Mucosa of descending colon (tissue), 3 donors: Measurements from ENCODE around the gene SRPRA. TPM values are rescaled to one million over a fixed set of nuclear protein-coding genes. Genes with fewer than 3 reads are reported as not detected.
A peak's percentile ranks its signal among the peaks of the same experiment; 100 is the strongest.

Experiments
- ATAC-seq: fragments of 200-7000 bp; cut with Tn5 transposase; one replicate; pipeline ENCODE4 v1.9.1; 2020; ENCODE audit warnings: mild to moderate bottlenecking, moderate library complexity
- DNase-seq, 3 donors: peaks; one replicate each; pipeline ENCODE4 v3.0.0-alpha.2; 2020
- H3K36me3 ChIP-seq: fragments of 200-600 bp; one replicate; pipeline ENCODE4 v1.8.0; 2021; ENCODE audit warnings: low read depth, mild to moderate bottlenecking
- H3K4me1 ChIP-seq: fragments of 200-600 bp; one replicate; pipeline ENCODE4 v1.8.0; 2021; ENCODE audit warnings: low read depth, mild to moderate bottlenecking
- H3K4me3 ChIP-seq: fragments of 200-600 bp; one replicate; pipeline ENCODE4 v1.8.0; 2021; ENCODE audit warnings: mild to moderate bottlenecking
- H3K9me3 ChIP-seq: fragments of 200-600 bp; one replicate; pipeline ENCODE4 v1.8.0; 2021; ENCODE audit warnings: mild to moderate bottlenecking
- CTCF ChIP-seq: fragments of 200-600 bp; IDR thresholded peaks from one replicate; pipeline ENCODE4 v1.8.0; 2022; ENCODE audit warnings: antibody characterized with exemption, mild to moderate bottlenecking
- intact Hi-C, 2 donors: fragments of 100-400 bp; cut with DNase I in 1 of 2; cut with micrococcal nuclease in 1 of 2; formaldehyde crosslinking; loops; one replicate each; pipeline versions ENCODE4 v1.11.0 to v1.11.1; 2022; cut with DNase I, micrococcal nuclease
- long read RNA-seq, 2 donors: library from polyadenylated mRNA; unstranded; transcript quantifications; one replicate each; pipeline ENCODE4 v2.0.0, GENCODE V29; 2019 to 2021
- total RNA-seq, 3 donors: library from RNA; stranded (reverse); fragmentation: NEBNext Ultra II Directional in 2 of 3; extraction: Animal tissue kit (Norgen Biotek cat#: 25700) in 2 of 3; gene quantifications; one replicate each; pipeline versions ENCODE4 v1.2.1 to v1.2.4, GENCODE V29; 2021 to 2023
- donor health status: DM: no; HTN: no; CAD: no; lungs with moderate emphysema.
- donor health status: DM: no; HTN: no; CAD: no.
- donor health status: DM: no; HTN: yes; CAD: no.

SRPRA gene
- total RNA-seq = 10 to 100 TPM; 73.8 to 88.1 (median 79.2) TPM
- long read RNA-seq, donor 1, transcript SRPRA-201 (14 exons, 3,069 nt) = major isoform, 10 of 18 reads
- long read RNA-seq, donor 1, partial matches to known transcripts = 2 of 18 reads
- long read RNA-seq, donor 1, other reads (novel, unspliced or antisense) = 6 of 18 reads
- long read RNA-seq, donor 2, transcript SRPRA-201 (14 exons, 3,069 nt) = major isoform, 20 of 31 reads
- long read RNA-seq, donor 2, partial matches to known transcripts = 7 of 31 reads
- long read RNA-seq, donor 2, other reads (novel, unspliced or antisense) = 4 of 31 reads

GRCh38 chr11:126268708-126269579 lies at the start of gene SRPRA, which contains the start of gene FOXRED1:
SRPRA (minus strand) TSS chr11:126268895; CDS start chr11:126268804, 91 bp downstream.
FOXRED1 (plus strand) TSS chr11:126269154; CDS start chr11:126269207, 53 bp downstream.
- no peak for TF ChIP-seq CTCF
- Histone ChIP-seq H3K36me3 (peaks cover 1% of the 10 kb centered on the region), H3K9me3 (no peaks in the 10 kb centered on the region), H3K4me3 (peak within 1 kb of the TSS; percentile 37), H3K4me1 (peaks cover 11% of the 10 kb centered on the region)
- intact Hi-C loops = no loop called here
- DNase-seq (peak; percentile 100), ATAC-seq (peak; percentile 98)

GRCh38 chr11:126317756-126318573 lies 49.3 kb upstream of the SRPRA start:
- ATAC-seq (peak; percentile 63), DNase-seq (peak; percentile 40 to 61 (median 51))
- intact Hi-C loops = loop anchor here in 1 of 2 donors (10.0 kb wide), 1 partner anchor 157 kb away; no protein-coding TSS in a partner anchor
- peaks cover 17% of the 10 kb centered on the region for H3K4me1 ChIP-seq
- H3K4me3 ChIP-seq = no peak overlapping the region
- no peaks in the 10 kb centered on the region for H3K36me3 ChIP-seq
- no peak for TF ChIP-seq CTCF
- no peaks in the 10 kb centered on the region for H3K9me3 ChIP-seq

- Histone ChIP-seq H3K4me3 (no peak overlapping the region), H3K36me3 (no peaks in the 10 kb centered on the region), H3K9me3 (no peaks in the 10 kb centered on the region), H3K4me1 (peaks cover 21% of the 10 kb centered on the region)
- ATAC-seq (no peak), DNase-seq (no peak)
- no peak for TF ChIP-seq CTCF
- intact Hi-C loops = loop anchor here in 1 of 2 donors (10.0 kb wide), 1 partner anchor 157 kb away; no protein-coding TSS in a partner anchor
Measured at GRCh38 chr11:126317432-126317755, 48.7 kb upstream of the SRPRA start.

- DNase-seq (peak in 1 of 3 donors; percentile 15), ATAC-seq (no peak)
- no peak for TF ChIP-seq CTCF
- Histone ChIP-seq H3K36me3 (no peaks in the 10 kb centered on the region), H3K4me1 (peaks cover 26% of the 10 kb centered on the region), H3K4me3 (no peak overlapping the region), H3K9me3 (no peaks in the 10 kb centered on the region)
- intact Hi-C loops = loop anchor here in 1 of 2 donors (10.0 kb wide), 1 partner anchor 161 kb away; no protein-coding TSS in a partner anchor
Measured at GRCh38 chr11:126313826-126314225, 45.1 kb upstream of the SRPRA start.

GRCh38 chr11:126312961-126313360 lies 44.3 kb upstream of the SRPRA start:
- no peaks in the 10 kb centered on the region for H3K36me3 ChIP-seq
- ATAC-seq (peak; percentile 71), DNase-seq (peak; percentile 30 to 52 (median 39))
- peaks cover 24% of the 10 kb centered on the region for H3K4me1 ChIP-seq
- no peak overlapping the region for H3K4me3 ChIP-seq
- TF ChIP-seq CTCF = no peak
- intact Hi-C loops = loop anchor here in 1 of 2 donors (10.0 kb wide), 1 partner anchor 162 kb away; no protein-coding TSS in a partner anchor
- H3K9me3 ChIP-seq = no peaks in the 10 kb centered on the region
